AG09309 (cell line): ENCODE measurements around the gene CDK16.

Experiments
- DNase-seq: peaks from one replicate; pipeline ENCODE4 v3.0.0-alpha.2; 2010; ENCODE audit warnings: low read depth
- H3K4me3 ChIP-seq: 2 replicates; pipeline ENCODE4 v1.5.1; 2011; ENCODE audit warnings: mild to moderate bottlenecking, low read depth, low read length, moderate library complexity; ENCODE audit not compliant: control insufficient read depth
- TF ChIP-seq, protein P1 (sequence below): IDR thresholded peaks from 2 replicates; pipeline ENCODE4 v1.5.1; 2011; ENCODE audit warnings: mild to moderate bottlenecking, low read depth, low read length, inconsistent platforms; ENCODE audit not compliant: insufficient read depth, control insufficient read depth; ENCODE audit errors: missing control alignments

Gene CDK16

DNA sequence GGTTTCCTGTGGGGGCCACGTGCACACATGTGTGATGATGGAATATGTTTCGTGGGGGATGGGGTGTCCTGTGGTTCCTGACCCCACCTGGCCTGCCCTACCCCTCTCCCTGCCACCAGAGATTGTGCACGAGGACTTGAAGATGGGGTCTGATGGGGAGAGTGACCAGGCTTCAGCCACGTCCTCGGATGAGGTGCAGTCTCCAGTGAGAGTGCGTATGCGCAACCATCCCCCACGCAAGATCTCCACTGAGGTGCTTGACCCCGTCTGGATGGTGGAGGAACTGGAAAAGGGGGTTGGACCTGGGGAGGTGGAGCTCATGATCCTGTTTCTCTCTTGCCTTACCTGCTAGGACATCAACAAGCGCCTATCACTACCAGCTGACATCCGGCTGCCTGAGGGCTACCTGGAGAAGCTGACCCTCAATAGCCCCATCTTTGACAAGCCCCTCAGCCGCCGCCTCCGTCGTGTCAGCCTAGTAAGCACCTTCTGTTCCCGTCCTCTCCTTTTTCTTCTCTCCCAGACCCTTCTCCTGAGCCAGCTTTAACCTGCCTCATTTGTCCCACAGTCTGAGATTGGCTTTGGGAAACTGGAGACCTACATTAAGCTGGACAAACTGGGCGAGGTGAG, 5.9 kb downstream of the CDK16 start:
- H3K4me3 ChIP-seq, result no peak overlapping the region
- TF ChIP-seq, protein P1, sequence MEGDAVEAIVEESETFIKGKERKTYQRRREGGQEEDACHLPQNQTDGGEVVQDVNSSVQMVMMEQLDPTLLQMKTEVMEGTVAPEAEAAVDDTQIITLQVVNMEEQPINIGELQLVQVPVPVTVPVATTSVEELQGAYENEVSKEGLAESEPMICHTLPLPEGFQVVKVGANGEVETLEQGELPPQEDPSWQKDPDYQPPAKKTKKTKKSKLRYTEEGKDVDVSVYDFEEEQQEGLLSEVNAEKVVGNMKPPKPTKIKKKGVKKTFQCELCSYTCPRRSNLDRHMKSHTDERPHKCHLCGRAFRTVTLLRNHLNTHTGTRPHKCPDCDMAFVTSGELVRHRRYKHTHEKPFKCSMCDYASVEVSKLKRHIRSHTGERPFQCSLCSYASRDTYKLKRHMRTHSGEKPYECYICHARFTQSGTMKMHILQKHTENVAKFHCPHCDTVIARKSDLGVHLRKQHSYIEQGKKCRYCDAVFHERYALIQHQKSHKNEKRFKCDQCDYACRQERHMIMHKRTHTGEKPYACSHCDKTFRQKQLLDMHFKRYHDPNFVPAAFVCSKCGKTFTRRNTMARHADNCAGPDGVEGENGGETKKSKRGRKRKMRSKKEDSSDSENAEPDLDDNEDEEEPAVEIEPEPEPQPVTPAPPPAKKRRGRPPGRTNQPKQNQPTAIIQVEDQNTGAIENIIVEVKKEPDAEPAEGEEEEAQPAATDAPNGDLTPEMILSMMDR, result no peak
- no peak for DNase-seq

DNA sequence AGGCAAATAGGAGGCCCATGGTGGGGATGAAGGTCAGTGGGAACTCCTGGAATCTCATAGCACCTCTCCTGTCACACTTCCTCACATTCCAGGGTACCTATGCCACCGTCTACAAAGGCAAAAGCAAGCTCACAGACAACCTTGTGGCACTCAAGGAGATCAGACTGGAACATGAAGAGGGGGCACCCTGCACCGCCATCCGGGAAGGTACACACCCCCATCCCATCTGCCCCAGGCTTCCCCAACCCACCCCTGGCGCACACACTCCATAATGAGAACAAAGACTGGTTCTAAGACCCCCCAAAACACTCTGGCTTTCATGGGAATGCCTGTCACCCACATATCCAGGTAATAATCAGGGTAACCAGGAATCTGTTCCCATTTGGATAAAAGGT, 6.4 kb downstream of the CDK16 start:
- TF ChIP-seq, protein P1, result no peak
- no peak for DNase-seq
- H3K4me3 ChIP-seq, result no peak overlapping the region

DNA sequence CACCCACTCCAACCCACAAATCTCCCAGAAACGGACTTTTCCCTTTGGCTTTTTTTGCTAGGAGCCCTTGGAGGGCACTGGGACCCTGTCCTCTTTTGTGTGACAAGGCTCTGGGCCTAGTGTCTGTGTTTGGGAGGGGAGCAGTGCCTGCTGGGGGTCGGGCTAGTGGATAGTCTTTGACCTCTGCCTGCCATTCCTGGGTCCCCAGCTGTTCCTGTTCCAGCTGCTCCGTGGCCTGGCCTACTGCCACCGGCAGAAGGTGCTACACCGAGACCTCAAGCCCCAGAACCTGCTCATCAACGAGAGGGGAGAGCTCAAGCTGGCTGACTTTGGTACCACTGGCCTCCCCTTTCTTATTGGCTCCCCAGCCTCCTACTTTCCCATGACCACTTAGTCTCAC, 7.6 kb downstream of the CDK16 start:
- no peak for DNase-seq
- H3K4me3 ChIP-seq, result no peak overlapping the region
- TF ChIP-seq, protein P1, result no peak

DNA sequence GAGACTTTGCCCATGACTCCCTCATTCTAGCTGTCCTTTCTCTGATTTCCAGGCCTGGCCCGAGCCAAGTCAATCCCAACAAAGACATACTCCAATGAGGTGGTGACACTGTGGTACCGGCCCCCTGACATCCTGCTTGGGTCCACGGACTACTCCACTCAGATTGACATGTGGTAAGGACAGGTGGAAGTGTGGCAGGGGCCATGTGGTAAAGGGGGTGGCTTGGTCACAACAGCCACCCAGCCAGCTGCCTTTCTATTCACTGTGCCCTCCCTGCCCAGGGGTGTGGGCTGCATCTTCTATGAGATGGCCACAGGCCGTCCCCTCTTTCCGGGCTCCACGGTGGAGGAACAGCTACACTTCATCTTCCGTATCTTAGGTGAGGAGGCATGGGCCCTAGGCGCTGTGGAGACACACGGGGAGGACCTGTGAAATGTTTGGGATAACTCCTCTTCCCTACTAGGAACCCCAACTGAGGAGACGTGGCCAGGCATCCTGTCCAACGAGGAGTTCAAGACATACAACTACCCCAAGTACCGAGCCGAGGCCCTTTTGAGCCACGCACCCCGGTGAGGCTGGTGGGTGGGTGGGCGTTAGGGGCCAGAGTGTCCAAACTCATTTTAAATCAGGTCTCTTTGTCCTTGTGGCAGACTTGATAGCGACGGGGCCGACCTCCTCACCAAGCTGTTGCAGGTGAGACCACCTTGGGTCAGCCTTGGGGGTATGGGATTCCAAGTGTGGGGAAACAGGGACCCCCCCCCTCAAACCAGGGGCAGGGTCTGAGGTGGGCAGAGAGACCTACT, 8.3 kb downstream of the CDK16 start:
- H3K4me3 ChIP-seq, result no peak overlapping the region
- DNase-seq, result no peak
- TF ChIP-seq, protein P1, result no peak

DNA sequence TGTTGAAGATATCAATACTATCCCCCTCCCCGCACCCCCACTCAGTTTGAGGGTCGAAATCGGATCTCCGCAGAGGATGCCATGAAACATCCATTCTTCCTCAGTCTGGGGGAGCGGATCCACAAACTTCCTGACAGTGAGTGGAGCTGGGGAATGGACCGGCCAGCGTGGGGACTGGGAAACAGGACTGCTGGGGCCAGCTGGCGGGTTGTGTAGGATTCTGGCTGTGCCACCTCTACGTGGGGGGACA, 8.8 kb downstream of the CDK16 start:
- DNase-seq, result no peak
- TF ChIP-seq, protein P1, result no peak
- H3K4me3 ChIP-seq, result no peak overlapping the region

DNA sequence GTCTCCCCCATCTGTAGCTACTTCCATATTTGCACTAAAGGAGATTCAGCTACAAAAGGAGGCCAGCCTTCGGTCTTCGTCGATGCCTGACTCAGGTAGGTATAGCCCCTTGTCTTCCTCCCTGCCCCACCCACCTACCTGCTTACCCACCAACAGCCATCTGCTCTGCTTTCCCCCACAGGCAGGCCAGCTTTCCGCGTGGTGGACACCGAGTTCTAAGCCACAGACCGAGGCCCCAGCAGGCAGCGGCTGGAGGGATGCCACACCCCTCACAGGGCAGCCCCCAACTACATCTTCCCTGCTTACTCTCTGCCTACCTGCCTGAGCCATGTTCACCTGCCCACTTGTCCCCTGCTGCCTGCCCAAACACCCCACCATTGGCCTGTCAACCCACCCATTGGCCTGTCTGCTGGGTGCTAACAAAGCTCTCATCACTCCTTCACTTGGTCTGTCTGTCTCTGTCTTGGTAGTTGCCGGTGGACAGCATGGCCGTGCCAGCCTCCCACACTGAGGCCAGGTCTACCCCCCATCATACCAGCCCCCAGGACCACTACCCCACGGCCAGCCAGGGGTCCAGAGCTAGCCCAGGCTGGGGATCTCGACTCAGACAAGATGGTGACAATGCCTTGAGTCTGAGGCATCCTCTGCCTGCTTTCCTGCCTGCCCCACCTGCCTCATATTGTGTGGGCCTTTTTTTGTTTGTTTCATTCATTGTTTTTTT, 10.2 kb downstream of the CDK16 start:
- TF ChIP-seq, protein P1, result no peak
- no peak for DNase-seq
- H3K4me3 ChIP-seq, result no peak overlapping the region
